ENCODE measurements around the gene SYNJ2. TPM values are rescaled to one million over a fixed set of nuclear protein-coding genes. Genes with fewer than 3 reads are reported as not detected.

Gene SYNJ2
- polyA plus RNA-seq, 1 donor from 2014 or later = 0.12 TPM

DNA sequence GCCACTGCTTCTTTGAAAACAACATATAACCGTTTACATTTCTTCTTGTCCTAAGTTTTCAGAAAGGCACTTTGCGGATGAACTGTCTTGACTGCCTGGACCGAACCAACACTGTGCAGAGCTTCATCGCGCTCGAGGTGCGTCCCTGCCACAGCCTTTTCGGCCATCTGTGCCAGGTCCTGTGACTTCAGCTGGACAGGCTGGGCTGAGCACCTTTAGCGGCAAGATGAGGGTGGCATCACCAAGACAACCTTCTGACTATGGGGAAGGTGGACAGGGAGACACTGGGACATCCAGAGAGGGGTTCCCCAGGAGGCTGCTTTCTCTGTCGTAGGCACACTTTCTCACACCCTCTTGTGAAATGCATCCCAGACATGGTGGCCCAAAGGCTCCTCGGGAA is 82.1 kb downstream of the SYNJ2 start:
- Histone ChIP-seq H3K27me3 (ENCODE audit: insufficient read depth, low read depth, low read length) (no peaks in the 10 kb centered on the region), H3F3A (ENCODE audit: insufficient read depth, low read length, poor library complexity, severe bottlenecking) (no peaks in the 10 kb centered on the region), H3K9me2 (ENCODE audit: insufficient read depth, low read length) (no peaks in the 10 kb centered on the region), H3K36me3 (ENCODE audit: insufficient read depth, low read length) (no peaks in the 10 kb centered on the region), H3K4me2 (ENCODE audit: low read length) (no peak overlapping the region), H3K79me2 (replicated peaks; ENCODE audit: insufficient read depth, low read length) (no peaks in the 10 kb centered on the region), H3K9ac (ENCODE audit: low read length) (no peak overlapping the region), H3K9me3 (ENCODE audit: low read length) (no peaks in the 10 kb centered on the region), H4K20me1 (ENCODE audit: insufficient read depth) (no peaks in the 10 kb centered on the region), H2AFZ (ENCODE audit: low read depth, low read length) (no peak overlapping the region), H3K4me3 (ENCODE audit: low read length) (no peak overlapping the region), H3K27ac (ENCODE audit: low read length) (no peak overlapping the region)
- no peak for TF ChIP-seq SMC3 (conservative IDR thresholded peaks at IDR 0.05; ENCODE audit: poor library complexity)
- TF ChIP-seq TAF1 (IDR thresholded peaks at IDR 0.05; ENCODE audit: low read depth) = no peak
- TF ChIP-seq REST (IDR thresholded peaks at IDR 0.05; ENCODE audit: borderline replicate concordance) = no peak
- TF ChIP-seq POLR2AphosphoS5 (IDR thresholded peaks at IDR 0.05) = no peak
- TF ChIP-seq EP300 (conservative IDR thresholded peaks at IDR 0.05; ENCODE audit: poor library complexity, severe bottlenecking) = no peak
- TF ChIP-seq RAD21 (conservative IDR thresholded peaks at IDR 0.05) = no peak
- TF ChIP-seq CTCF (IDR thresholded peaks at IDR 0.05; ENCODE audit: poor library complexity, severe bottlenecking) = no peak
- TF ChIP-seq MXI1 (conservative IDR thresholded peaks at IDR 0.05; ENCODE audit: poor library complexity, severe bottlenecking) = no peak
- no peak for TF ChIP-seq EZH2 (IDR thresholded peaks at IDR 0.05; ENCODE audit: borderline replicate concordance, insufficient read depth, low read length, poor library complexity, severe bottlenecking)

DNA sequence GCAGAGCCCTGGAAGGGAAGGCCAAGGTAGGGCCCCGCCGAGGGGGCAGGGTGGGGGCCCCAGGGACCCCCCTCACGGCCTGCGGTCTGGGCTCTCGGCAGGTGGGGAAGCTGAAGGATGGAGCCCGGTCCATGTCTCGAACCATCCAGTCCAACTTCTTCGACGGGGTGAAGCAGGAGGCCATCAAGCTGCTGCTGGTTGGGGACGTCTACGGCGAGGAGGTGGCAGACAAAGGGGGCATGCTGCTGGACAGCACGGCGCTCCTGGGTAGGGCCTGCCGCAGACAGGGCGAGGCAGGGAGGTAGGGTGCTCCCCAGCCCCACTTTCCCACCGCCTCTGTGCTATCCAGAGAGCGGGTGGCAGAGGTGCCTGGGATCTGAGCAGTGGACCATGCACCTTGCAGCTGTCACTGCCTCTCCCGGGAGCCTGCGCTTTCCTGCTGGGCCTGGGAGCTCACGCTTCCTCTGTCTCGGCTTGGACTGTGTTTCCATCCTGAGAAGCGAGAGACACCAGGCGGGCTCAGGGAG is 83.1 kb downstream of the SYNJ2 start:
- Histone ChIP-seq H4K20me1 (ENCODE audit: insufficient read depth) (no peaks in the 10 kb centered on the region), H3K79me2 (replicated peaks; ENCODE audit: insufficient read depth, low read length) (no peaks in the 10 kb centered on the region), H3K9me2 (ENCODE audit: insufficient read depth, low read length) (no peaks in the 10 kb centered on the region), H3F3A (ENCODE audit: insufficient read depth, low read length, poor library complexity, severe bottlenecking) (no peaks in the 10 kb centered on the region), H3K36me3 (ENCODE audit: insufficient read depth, low read length) (no peaks in the 10 kb centered on the region), H3K9me3 (ENCODE audit: low read length) (no peaks in the 10 kb centered on the region), H3K27me3 (ENCODE audit: insufficient read depth, low read depth, low read length) (no peaks in the 10 kb centered on the region), H3K4me3 (ENCODE audit: low read length) (no peak overlapping the region), H3K27ac (ENCODE audit: low read length) (no peak overlapping the region), H2AFZ (ENCODE audit: low read depth, low read length) (no peak overlapping the region), H3K9ac (ENCODE audit: low read length) (no peak overlapping the region), H3K4me2 (ENCODE audit: low read length) (no peak overlapping the region)
- no peak for TF ChIP-seq TAF1 (IDR thresholded peaks at IDR 0.05; ENCODE audit: low read depth)
- no peak for TF ChIP-seq RAD21 (conservative IDR thresholded peaks at IDR 0.05)
- no peak for TF ChIP-seq POLR2AphosphoS5 (IDR thresholded peaks at IDR 0.05)
- no peak for TF ChIP-seq MXI1 (conservative IDR thresholded peaks at IDR 0.05; ENCODE audit: poor library complexity, severe bottlenecking)
- TF ChIP-seq CTCF (IDR thresholded peaks at IDR 0.05; ENCODE audit: poor library complexity, severe bottlenecking) = no peak
- TF ChIP-seq SMC3 (conservative IDR thresholded peaks at IDR 0.05; ENCODE audit: poor library complexity) = no peak
- no peak for TF ChIP-seq REST (IDR thresholded peaks at IDR 0.05; ENCODE audit: borderline replicate concordance)
- TF ChIP-seq EP300 (conservative IDR thresholded peaks at IDR 0.05; ENCODE audit: poor library complexity, severe bottlenecking) = no peak
- TF ChIP-seq EZH2 (IDR thresholded peaks at IDR 0.05; ENCODE audit: borderline replicate concordance, insufficient read depth, low read length, poor library complexity, severe bottlenecking) = no peak

Measured in neural cell (in vitro differentiated cells).